Motor neuron (in vitro differentiated cells): ENCODE data around the gene TMEM158. TPM values are rescaled to one million over a fixed set of nuclear protein-coding genes. Genes with fewer than 3 reads are reported as not detected.

ENCODE experiments used
- ATAC-seq, 8 experiments: fragments of 200-7000 bp; cut with Tn5 transposase; replicated peaks in 6 of 8; 2 replicates each; pipeline ENCODE4 v1.8.0; 2021; ENCODE audit warnings: mild to moderate bottlenecking in 8 of 8, moderate library complexity in 8 of 8
- H3K27ac ChIP-seq, 2 donors: fragments of 250-450 bp; sonication (Bioruptor Pico); 2 replicates each; pipeline ENCODE4 v1.9.0; 2021; ENCODE audit warnings: antibody characterized with exemption in 2 of 2, mild to moderate bottlenecking in 2 of 2, moderate library complexity in 1 of 2
- H3K4me1 ChIP-seq, 2 donors: fragments of 250-450 bp; sonication (Bioruptor Pico); replicated peaks in 1 of 2; 2 replicates each; pipeline ENCODE4 v1.6.1; 2021; ENCODE audit warnings: antibody characterized with exemption in 2 of 2, mild to moderate bottlenecking in 2 of 2, moderate library complexity in 1 of 2
- H3K4me3 ChIP-seq, 5 donors: fragments of 250-450 bp; sonication (Bioruptor Pico); 2 replicates each; pipeline ENCODE4 v1.9.0; 2021; ENCODE audit warnings: antibody characterized with exemption in 5 of 5, mild to moderate bottlenecking in 5 of 5, moderate library complexity in 4 of 5
- WGBS, 10 experiments: fragments of 450-650 bp; shearing (Covaris generic); methylation state at CpG; one replicate each; pipeline ENCODE4 v1.0.0; 2022; 5-methylcytosine and 5-hydroxymethylcytosine counted together
- in situ Hi-C, 9 experiments: fragments of 400-800 bp; cut with MboI; loops; one replicate each; pipeline ENCODE4 v1.15.0; 2021; ENCODE audit warnings: low sequenced_read_pairs in 9 of 9, low pct_unique_long_range_greater_than_20kb in 2 of 9; ENCODE audit not compliant: unreplicated experiment in 9 of 9
- total RNA-seq, 8 experiments: library from RNA; unstranded; fragments of 300-600 nt; gene quantifications; 2 replicates each; pipeline versions ENCODE4 v1.2.3 to v1.2.4, GENCODE V29; 2022

TMEM158 gene
- total RNA-seq = 10 to 100 TPM in 2 of 8 experiments, 1 to 10 TPM in 5, under 1 TPM in 1; 0.45 to 12.9 (median 4.5) TPM

GRCh38 chr3:45226206-45226915 is at the start of gene TMEM158:
Gene TMEM158, minus strand, starts transcription at chr3:45226287. Its CDS starts 260 bp downstream, at chr3:45226027.
- peak within 1 kb of the TSS in 1 of 2 donors; percentile 15 for H3K27ac ChIP-seq
- WGBS, 10 experiments = 0 to 32% (median 29%) methylated on average over 1 to 3 of the region's 63 CpGs; no CpG with 5 or more reads in 5 of the 10 experiments
- peak within 1 kb of the TSS; percentile 51 to 94 (median 57) for H3K4me3 ChIP-seq
- in situ Hi-C loops = loop anchor here in 1 of 9 experiments (10.0 kb wide), 1 partner anchor 268 kb away; no protein-coding TSS in a partner anchor
- ATAC-seq = peak; percentile 69 to 88 (median 80)
- peaks cover 13 to 22% of the 10 kb centered on the region in 2 donors for H3K4me1 ChIP-seq

DNA sequence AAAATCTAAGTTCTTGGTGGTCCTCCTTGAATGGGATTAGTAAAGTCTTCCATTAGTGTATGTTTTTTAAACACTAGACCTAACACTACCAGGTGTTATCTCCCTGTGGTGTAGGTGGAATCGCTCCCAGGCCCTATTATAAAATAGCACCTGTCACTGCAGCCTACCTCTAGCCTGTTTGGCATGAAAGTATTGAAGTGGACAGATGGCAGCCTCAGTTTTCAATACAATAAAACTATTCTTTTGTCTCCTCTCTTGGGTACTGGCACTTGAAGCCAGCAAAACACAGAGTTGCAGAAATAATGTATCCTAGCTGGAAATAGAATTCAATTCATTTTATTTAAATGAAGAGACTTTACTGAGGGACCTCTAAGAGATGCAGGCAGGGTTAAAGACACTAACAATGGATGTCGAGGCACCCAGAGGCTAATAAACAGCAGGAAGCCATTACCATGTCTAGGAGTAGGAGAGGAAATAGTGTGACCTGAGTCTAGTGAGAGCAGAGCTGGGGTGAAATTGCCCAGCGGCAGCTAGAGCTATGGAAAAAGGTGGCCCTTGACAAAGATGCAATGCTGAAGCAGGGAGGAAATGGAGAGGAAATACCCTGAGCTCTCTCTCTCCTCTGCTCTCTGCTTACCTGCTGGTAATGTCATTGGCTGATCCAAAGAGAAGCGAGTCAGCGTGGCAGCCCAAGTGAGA is 49.1 kb upstream of the TMEM158 start:
- in situ Hi-C loops = no loop called here
- ATAC-seq = no peak
- H3K4me1 ChIP-seq = no peaks in the 10 kb centered on the region
- no peak overlapping the region for H3K4me3 ChIP-seq
- no peak overlapping the region for H3K27ac ChIP-seq
- 0 to 55% (median 44%) methylated on average over 1 to 5 of the region's 5 CpGs; no CpG with 5 or more reads in 1 of the 10 experiments for WGBS, 10 experiments

GRCh38 chr3:45273681-45274515 is 47.8 kb upstream of the TMEM158 start:
- 40 to 100% (median 71%) methylated on average over 1 to 3 of the region's 4 CpGs; no CpG with 5 or more reads in 3 of the 10 experiments for WGBS, 10 experiments
- in situ Hi-C loops = no loop called here

GRCh38 chr3:45272828-45273470 is 46.9 kb upstream of the TMEM158 start:
- ATAC-seq = no peak
- WGBS, 10 experiments = 33 to 100% (median 90%) methylated on average over 1 to 5 of the region's 6 CpGs; no CpG with 5 or more reads in 1 of the 10 experiments
- no peak overlapping the region for H3K4me3 ChIP-seq
- in situ Hi-C loops = no loop called here
- no peaks in the 10 kb centered on the region for H3K4me1 ChIP-seq
- H3K27ac ChIP-seq = no peak overlapping the region

More at GRCh38 chr3:45273681-45274515, 47.8 kb upstream of the TMEM158 start:
- Histone ChIP-seq H3K4me1 (no peaks in the 10 kb centered on the region), H3K4me3 (no peak overlapping the region), H3K27ac (no peak overlapping the region)
- peak in 2 of 8 experiments; percentile 80 to 94 for ATAC-seq

- Histone ChIP-seq H3K4me1 (no peaks in the 10 kb centered on the region), H3K4me3 (no peak overlapping the region), H3K27ac (no peak overlapping the region)
- WGBS, 10 experiments = 20 to 95% (median 69%) methylated on average over 1 to 6 of the region's 6 CpGs; no CpG with 5 or more reads in 2 of the 10 experiments
- peak in 3 of 8 experiments; percentile 35 to 71 (median 62) for ATAC-seq
- in situ Hi-C loops = no loop called here
These were observed 46.1 kb upstream of the TMEM158 start for GRCh38 chr3:45272032-45272810.

DNA sequence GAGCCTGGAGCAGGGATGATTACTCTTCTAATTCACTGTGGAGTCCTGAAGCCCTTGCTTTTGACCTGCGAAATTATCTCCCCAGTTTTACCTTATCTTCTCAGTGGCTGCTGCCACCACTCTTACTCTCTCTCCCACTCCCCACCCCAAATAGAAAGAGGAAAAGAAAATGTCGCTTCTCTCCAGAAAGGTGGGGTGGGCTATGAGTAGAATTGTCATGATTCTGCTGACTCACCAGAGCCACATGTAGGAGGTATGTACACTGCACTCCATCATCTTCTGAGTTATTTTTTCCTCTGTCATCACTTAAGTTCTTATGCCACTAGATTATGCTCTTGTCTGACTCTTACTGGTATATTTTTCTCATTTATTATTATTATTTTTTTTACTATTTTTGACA is 43.9 kb upstream of the TMEM158 start:
- in situ Hi-C loops = no loop called here
- 41 to 100% (median 78%) methylated on average over 1 to 2 of the region's 2 CpGs for WGBS, 10 experiments
- ATAC-seq = no peak
- Histone ChIP-seq H3K4me3 (no peak overlapping the region), H3K4me1 (no peaks in the 10 kb centered on the region), H3K27ac (no peak overlapping the region)

DNA sequence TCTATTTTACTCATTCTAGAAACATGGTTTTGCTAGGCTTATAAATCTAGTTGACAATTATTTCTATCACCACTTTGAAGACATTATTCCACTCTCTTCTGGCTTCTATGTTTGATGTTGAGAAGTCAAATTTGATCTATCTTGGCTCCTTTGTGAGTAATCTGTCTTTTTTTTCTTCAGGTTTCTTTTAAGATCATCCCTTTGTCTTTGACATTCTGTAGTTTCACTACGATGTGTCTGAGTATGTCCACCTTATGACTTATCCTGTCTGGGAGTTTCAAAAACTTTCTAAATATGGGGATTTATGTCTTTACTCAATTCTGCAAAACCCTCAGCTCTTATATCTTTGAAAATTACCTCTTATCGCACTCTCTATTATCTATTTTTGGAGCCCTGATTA is 41.0 kb upstream of the TMEM158 start:
- H3K4me3 ChIP-seq = no peak overlapping the region
- no peak overlapping the region for H3K27ac ChIP-seq
- 60 to 100% (median 79%) methylated on average over 1 to 2 of the region's 2 CpGs for WGBS, 10 experiments
- H3K4me1 ChIP-seq = no peaks in the 10 kb centered on the region
- ATAC-seq = no peak
- in situ Hi-C loops = no loop called here

GRCh38 chr3:45261333-45262110 is 35.4 kb upstream of the TMEM158 start:
- WGBS, 10 experiments = 28 to 74% (median 46%) methylated on average over 2 to 5 of the region's 6 CpGs; no CpG with 5 or more reads in 2 of the 10 experiments
- no peak overlapping the region for H3K27ac ChIP-seq
- no peak for ATAC-seq
- H3K4me1 ChIP-seq = no peaks in the 10 kb centered on the region
- in situ Hi-C loops = no loop called here
- H3K4me3 ChIP-seq = no peak overlapping the region

DNA sequence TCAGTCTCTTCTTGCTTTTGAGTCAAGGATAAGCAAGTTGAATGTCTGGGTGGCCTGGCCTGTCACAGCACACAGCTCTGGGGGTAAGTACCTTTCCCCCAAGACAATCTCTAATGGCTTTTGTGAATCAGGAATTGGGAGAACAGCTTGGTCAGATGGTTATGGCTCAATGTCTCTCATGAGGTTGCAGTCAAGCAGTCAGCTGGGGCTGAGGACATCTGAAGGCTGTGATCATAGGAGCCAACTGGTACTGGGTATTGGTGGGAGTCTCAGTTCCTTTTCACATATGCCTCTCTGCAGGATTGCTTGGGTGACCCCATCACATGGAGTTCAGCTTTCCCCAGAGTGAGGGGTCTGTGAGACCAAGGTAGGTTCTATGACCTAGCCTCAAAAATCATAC is 33.0 kb upstream of the TMEM158 start:
- Histone ChIP-seq H3K27ac (no peak overlapping the region), H3K4me1 (no peaks in the 10 kb centered on the region), H3K4me3 (no peak overlapping the region)
- no peak for ATAC-seq
- in situ Hi-C loops = no loop called here

DNA sequence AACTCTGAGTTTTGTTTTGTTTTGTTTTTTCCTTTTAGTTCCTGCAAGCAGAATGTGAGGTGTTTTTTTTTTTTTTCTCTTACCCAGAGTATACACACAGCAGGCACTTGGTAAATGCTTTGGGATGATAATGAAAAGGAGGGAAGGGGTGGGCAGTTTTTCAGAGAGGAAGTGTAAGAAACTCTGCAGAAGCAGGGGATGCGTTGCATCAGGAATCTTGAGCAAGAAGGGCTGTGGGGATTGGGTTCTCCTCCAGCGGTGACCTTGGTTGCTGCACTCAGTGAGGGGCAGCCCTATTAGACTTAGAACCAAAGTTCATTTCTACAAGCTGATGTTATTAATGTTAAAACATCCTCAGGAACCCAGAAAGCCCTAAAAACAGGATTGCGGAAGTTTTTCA is 32.2 kb upstream of the TMEM158 start:
- no peak for ATAC-seq
- Histone ChIP-seq H3K27ac (no peak overlapping the region), H3K4me1 (no peaks in the 10 kb centered on the region), H3K4me3 (no peak overlapping the region)
- whole genome bisulfite sequencing, 10 experiments = 10 to 100% (median 75%) methylated on average over 1 to 3 of the region's 3 CpGs; no CpG with 5 or more reads in 1 of the 10 experiments
- in situ Hi-C loops = no loop called here

- no peak overlapping the region for H3K27ac ChIP-seq
- no peak overlapping the region for H3K4me3 ChIP-seq
- no peaks in the 10 kb centered on the region for H3K4me1 ChIP-seq
- 30 to 100% (median 76%) methylated on average over 1 to 3 of the region's 3 CpGs; no CpG with 5 or more reads in 5 of the 10 experiments for WGBS, 10 experiments
- ATAC-seq = no peak
- in situ Hi-C loops = no loop called here
These were observed 27.2 kb upstream of the TMEM158 start for GRCh38 chr3:45253316-45253715.
